ENCODE data around the gene ARHGEF12.

The ARHGEF12 gene

GRCh38 chr11:120339394-120339890 lies 3.2 kb downstream of the ARHGEF12 start:
- no peak for TF ChIP-seq CTCF (IDR thresholded peaks at IDR 0.05; ENCODE audit: insufficient read depth, low read depth, low read length, missing control alignments)
- H3K4me3 ChIP-seq (ENCODE audit: low read length), result peak overlapping the region; percentile 69
- peak; percentile 44 for DNase-seq (ENCODE audit: low read depth)

DNA sequence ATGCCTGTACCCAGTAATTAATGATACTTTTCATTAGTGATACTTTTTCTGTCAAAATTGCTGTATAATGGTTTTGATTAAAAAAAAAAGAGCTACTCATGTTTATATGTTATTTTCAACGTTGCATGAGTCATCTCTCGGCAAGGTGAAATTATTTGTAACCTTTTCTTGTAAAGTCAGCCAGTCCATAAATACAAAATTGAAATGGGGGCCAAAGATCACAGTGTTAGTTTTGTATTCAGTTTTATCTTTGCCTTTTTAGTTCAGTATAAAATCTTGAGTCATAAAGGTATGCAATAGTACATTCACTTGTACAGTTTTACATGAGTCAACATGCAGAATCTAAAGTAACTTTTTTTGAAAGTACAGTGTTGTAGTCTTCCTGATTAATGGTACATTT lies 4.3 kb downstream of the ARHGEF12 start:
- DNase-seq (ENCODE audit: low read depth), result peak; percentile 53
- H3K4me3 ChIP-seq (ENCODE audit: low read length), result peak overlapping the region; percentile 69
- no peak for TF ChIP-seq CTCF (IDR thresholded peaks at IDR 0.05; ENCODE audit: insufficient read depth, low read depth, low read length, missing control alignments)

GRCh38 chr11:120342226-120342625 lies 6.0 kb downstream of the ARHGEF12 start:
- peak; percentile 51 for DNase-seq (ENCODE audit: low read depth)
- no peak for TF ChIP-seq CTCF (IDR thresholded peaks at IDR 0.05; ENCODE audit: insufficient read depth, low read depth, low read length, missing control alignments)
- H3K4me3 ChIP-seq (ENCODE audit: low read length), result no peak overlapping the region

DNA sequence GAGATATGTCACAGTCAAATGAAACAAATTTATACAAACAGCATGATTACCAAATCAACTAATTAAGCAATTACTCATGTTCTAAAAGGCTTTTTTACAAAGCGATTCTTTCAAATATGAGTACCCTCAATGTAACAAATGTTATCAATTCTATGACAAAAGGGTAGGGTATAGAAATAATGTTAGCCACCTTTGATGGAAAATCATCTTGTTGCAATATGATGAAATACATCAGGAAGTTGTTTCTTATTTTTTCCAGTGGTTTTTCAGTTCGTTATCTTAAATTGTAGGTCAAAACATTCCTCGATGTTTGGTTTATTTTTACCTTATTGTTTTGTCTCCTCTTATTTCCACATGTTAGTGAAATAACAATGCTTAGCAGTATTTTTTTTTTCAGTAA lies 6.5 kb downstream of the ARHGEF12 start:
- no peak for DNase-seq (ENCODE audit: low read depth)
- TF ChIP-seq CTCF (IDR thresholded peaks at IDR 0.05; ENCODE audit: insufficient read depth, low read depth, low read length, missing control alignments), result no peak
- no peak overlapping the region for H3K4me3 ChIP-seq (ENCODE audit: low read length)

DNA sequence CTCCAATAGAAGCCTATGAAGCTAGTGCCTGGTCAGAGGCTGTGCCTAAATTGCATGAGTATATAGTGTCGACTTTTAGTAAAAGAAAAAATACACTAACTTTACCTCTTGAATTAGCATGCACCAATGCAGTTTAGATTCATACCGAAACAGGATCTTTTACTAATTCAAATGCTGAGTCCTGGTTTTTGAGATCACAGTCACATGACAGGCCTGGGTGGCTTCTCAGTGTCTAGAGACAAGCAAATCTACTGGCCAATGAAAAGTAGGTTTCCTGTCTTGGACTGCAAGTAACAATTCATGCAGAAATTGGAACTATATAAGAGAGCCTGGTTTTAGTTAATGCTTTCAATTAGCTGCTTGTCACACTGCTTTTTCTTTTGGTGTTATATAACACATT lies 7.2 kb downstream of the ARHGEF12 start:
- no peak overlapping the region for H3K4me3 ChIP-seq (ENCODE audit: low read length)
- no peak for TF ChIP-seq CTCF (IDR thresholded peaks at IDR 0.05; ENCODE audit: insufficient read depth, low read depth, low read length, missing control alignments)
- DNase-seq (ENCODE audit: low read depth), result no peak

DNA sequence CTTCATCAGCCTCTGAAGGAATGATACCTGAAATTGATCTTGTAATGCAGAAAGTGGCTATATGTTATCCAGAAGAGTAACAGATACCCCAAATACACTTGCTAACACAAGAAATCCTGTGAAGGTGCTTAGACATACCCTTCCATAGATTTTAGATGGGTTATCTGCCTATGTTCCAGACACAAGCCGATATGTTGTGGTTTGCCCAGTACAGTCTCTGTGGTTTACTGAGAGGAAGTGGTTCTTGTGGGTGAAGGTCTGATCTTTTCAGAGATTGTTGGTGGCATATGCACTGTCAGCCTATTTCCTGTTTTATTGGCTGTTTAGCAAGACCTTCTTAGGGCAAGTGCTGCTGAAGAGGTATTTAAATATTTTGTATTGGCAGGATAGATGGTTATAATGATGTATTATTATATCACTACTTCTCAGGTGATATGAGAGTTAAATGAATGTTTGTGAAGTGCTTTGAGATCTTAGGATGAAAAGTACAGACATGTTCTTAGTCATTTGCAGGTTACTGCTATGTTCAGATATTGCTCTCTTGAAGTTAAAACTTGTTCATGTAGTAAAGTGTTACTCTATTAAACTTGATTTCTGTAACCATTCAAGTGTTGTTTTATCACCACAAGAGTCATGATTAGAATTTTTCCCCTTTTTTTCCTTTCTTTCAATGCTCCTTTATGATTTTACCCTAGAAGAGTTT lies 8.2 kb downstream of the ARHGEF12 start:
- DNase-seq (ENCODE audit: low read depth), result peak; percentile 47
- no peak overlapping the region for H3K4me3 ChIP-seq (ENCODE audit: low read length)
- TF ChIP-seq CTCF (IDR thresholded peaks at IDR 0.05; ENCODE audit: insufficient read depth, low read depth, low read length, missing control alignments), result no peak

GRCh38 chr11:120346233-120346632 lies 10.0 kb downstream of the ARHGEF12 start:
- no peak overlapping the region for H3K4me3 ChIP-seq (ENCODE audit: low read length)
- no peak for TF ChIP-seq CTCF (IDR thresholded peaks at IDR 0.05; ENCODE audit: insufficient read depth, low read depth, low read length, missing control alignments)
- DNase-seq (ENCODE audit: low read depth), result no peak
